ENCODE measurements around the gene ZNF655.
A peak's percentile ranks its signal among the peaks of the same experiment; 100 is the strongest.
"Not testable (repeated sequence)": the region's sequence is repeated elsewhere in the genome, so short reads cannot be mapped to it uniquely, and the experiment has no call there.

ZNF655 gene

DNA sequence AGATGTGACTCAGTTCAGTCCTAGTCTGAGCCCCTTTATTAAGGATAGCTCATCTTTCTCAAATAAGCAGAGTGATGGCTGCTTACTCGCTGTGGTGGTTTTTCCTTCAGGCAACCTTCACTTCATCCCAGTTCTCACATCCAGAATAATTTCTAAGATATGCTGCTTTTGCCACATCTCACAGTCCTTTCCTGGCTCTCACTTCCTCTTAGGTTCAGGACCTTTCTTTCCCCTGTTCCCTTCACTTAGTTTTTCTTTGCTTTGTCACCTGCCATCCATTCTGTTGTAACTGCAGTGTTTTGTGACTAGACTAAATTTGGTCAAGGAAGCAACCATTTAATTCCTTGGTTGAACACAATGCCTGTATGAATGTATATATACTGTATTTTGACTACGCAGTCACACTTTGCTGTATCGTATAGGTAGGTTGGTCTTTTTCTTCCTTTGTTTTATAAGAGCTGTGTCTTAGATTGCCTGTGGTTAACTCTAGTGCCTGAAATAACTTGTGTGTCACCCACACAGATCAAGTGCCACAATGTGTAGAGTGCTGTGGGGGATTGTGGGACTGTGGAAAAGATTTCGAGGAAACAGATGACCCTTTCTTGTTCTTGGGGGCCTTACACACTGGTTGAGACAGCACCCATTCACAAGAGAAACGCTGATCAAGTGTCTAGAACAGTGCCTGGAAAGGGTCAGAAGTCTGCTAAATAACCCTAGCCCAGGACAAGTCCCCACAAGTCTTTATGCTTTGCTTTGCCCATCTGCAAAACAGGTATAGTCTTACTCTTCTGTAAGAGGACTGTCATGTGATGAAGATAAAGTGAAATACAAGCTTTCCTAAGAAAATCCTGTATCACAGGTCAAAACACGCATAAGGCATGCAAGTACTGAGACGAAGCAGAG, 2.6 kb downstream of the ZNF655 start:
- no peak for DNase-seq

DNA sequence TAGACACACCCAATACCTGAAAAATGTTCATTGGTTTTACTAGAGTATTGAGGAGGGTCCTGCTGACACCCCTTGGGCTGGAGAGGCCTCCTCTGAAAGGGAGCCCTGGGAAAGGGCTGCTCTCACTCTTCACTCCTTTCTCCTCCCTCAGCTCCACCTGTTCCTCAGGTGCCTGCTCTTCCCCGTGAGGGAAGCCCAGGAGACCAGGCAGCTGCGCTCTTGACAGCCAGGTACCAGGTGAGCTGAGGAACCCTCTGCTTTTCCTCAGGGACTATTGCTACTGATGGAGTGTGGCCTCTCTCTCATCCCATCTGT, 3.3 kb downstream of the ZNF655 start:
- DNase-seq: no peak

DNA sequence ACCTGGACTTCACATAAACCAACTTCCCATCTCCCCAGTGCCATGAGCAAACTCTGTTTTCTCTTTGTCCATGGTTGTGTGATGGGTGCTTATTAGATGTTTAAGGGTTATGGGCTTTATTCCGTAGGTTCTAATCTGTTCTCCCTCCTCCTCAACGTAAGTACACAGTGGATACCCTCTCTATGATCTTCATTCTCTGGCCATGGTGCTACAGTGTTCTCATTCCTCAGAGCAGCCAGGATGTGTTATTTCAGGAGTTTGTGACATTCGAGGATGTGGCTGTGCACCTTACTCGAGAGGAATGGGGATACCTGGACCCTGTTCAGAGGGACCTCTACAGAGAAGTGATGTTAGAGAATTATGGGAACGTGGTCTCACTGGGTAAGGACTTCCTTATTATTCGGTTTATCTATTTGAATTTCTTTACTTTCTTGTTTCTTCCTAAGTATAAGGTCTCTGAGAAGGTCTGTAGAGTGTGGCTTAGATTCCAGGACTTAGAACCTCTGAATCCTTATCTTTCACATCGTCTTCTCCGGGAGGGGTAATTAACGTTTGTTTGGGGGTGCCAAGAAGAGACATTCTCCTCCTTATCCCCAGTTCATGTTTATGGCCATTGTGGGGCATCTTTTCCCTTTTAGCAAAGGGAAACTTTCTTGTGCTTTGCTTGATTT, 3.8 kb downstream of the ZNF655 start:
- DNase-seq: no peak

DNA sequence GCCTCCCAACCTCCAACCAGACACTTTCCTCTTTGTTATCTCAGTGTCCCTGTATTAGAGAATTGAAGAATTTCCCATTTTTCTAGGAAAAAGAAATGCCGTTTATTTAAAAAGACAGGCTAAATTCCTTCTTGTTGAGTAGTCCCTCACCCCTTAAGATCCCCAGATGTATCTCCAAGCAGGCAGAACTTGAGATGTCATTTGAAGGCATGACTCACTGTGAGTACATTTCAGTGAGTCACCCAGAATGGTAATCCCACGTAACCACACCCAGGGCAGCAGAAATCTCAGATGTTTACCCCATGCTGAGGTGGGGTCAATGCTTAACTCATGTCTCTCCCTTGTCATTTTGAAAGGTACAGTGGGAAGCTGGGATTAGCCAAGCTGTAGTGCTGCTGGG, 4.4 kb downstream of the ZNF655 start:
- DNase-seq: no peak

DNA sequence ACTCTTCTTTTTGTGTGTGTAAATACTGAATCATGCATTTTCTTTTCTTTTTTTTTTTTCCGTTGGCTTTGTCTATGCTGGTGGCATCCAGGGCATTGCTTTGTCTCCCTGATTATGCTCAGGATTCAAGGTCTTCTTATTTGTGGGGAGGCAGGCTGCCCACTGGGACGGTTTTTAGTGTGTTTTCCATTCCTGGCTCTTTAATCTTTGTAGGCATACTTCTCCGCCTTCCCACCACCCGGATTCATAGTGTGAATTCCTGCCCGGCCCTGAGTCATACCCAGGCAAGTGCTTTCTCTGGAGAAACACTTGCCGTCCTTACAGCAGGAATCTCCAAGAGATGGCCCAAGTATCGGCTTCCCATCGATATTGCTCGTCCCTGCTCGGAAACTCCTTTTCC, 5.2 kb downstream of the ZNF655 start:
- DNase-seq: no peak

DNA sequence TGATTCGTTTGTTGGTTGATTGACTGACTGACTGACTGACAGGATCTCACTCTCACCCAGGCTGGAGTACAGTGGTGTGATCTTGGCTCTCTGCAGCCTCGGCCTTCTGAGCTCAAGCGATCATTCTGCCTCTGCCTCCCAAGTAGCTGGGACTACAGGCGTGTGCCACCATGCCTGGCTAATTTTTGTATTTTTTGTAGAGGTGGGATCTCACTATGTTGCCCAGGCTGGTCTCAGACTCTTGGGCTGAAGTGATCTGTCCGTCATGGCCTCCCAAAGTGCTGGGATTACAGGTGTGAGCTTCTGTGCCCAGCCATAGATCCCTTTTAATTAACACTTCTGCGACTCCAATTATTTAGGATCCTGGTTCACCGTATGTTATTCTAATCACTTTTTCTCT, 10.3 kb downstream of the ZNF655 start:
- not testable (repeated sequence) for DNase-seq

DNA sequence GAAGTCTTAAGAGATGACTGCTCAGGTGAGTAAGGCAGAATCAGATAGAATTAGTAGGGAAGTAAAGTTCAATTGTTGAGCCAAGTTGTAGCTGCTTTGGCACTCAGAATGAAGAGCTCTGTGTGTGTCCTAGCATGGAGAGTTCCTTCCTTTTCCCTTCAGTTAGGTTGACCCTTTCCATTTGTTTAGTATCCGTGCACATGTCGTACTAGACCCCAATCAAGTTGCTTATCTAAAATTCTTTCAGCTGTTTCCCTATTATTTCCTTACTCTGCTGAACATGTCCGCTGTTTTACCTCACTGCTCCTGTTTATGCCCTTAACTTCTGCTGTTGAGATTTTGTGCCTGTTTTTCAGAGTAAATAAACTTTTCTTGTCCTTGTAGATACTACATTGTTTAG, 13.3 kb downstream of the ZNF655 start:
- no peak for DNase-seq

DNA sequence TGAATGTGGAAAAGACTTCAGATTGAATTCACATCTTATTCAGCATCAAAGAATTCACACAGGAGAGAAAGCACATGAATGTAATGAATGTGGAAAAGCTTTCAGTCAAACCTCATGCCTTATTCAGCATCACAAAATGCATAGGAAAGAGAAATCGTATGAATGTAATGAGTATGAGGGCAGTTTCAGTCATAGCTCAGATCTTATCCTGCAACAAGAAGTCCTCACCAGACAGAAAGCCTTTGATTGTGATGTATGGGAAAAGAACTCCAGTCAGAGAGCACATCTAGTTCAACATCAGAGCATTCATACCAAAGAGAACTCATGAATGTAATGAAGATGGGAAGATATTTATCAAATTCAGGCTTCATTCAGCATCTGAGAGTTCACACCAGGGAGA, 14.8 kb downstream of the ZNF655 start:
- no peak for DNase-seq

DNA sequence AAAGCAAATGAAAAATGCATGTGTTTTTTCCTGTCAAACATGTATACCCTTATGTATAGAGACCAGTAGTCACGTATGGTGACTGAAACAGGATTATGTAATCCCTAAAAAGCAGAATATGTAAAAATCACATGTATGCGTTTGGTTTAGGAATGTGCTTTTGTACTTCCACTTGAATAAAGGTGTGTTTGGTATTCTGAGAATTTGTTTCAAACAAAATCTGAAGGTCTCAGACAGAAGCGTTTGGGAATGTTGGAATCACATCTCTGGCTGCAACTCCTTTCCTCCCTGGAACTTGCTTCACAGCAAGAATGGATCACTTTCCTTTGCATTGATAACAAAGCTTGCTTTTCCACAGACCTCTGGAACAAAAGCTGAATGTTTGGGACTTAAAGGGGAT, 17.8 kb downstream of the ZNF655 start:
- no peak for DNase-seq

DNA sequence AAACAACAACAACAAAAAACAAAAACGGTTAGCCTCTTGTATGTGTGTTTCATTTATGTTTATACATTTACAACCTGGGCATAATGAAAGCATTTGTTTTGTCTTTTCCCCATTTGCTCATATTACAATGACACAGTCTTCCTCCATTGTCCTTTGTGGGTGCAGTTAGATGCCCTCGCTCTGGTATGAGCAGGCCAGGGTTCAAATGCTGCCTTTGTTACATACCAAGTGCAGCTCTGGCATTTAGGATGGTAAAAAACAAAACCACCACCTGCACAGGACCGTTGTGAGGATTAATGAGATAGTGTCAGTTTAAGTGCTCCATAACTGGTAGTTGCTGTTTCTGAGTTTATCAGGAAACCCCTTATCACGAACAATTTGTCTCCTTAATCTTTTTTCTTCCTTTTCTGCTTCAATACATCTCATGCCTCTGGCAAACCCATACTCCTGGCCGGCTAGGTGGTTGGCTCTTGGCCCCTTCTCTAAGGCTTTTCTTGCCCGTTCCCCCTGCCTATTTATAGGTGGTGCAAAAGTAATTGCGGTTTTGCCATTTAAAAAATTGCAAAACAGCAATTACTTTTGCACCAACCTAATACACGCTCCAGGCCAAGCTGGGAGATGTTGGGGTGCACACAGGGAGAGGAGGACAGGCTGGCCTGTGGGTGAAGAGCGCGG, 21.0 kb downstream of the ZNF655 start:
- DNase-seq: no peak

DNA sequence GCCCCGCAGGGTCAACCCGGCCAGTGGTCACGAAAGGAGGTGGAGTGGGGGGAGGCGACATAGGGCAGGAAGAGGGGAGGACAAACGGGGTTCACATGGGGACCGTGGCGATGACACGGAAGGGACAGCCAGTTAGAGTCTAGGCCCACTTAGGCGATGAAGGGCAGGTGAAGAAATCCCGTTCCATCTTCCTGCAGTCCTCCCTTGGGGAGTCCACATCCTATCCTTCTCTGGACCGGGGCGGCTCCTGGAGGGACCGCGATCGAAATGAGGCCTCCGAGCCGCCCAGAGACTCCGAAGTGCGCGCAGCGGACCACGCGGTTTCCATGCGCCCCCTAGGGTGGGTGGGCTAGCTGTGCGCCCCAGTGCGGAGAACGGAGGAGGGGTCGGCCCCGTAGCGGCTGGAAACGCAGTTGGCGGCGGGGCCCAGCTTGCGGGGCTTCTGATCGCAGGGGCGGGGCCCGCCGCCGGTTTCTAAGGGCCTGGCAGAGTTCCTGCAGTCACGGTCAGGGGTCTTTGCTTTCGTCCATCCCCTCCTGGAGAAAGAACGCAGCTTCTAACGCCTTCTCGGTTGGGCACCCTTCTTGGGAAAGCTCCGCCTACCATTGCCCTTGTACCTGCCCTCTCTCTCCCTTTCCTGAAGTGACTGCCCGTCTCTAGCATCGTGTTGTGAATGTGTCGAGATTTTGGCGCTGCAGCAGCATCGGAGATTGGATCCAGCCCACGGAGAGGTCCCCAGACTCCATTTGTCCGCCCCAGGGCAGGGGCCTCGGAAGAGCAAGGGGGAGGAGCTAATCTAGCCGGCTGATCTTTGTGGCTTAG, 21.7 kb downstream of the ZNF655 start:
- peak; percentile 70 for DNase-seq

DNA sequence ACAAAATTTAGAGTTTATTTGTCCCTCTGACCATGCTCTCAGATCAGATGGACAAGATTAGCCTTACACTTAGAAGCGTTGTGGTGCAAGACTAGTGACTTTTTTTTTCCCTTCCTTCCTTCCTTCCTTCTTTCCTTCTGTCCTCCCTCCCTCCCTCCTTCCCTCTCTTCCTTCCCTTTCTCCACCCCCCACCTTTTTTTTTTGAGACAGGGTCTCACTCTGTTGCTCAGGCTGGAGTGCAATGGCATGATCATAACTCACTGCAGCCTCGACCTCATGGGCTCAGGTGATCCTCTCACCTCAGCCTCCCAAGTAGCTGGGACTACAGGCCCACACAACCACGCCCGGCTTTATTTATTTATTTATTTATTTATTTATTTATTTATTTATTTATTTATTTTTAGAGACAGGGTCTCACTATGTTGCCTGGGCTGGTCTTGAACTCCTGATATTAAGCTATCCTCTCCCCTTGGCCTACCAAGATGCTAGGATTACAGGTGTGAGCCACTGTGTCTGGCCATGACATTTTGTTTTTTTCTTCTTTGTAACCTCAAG, 22.4 kb downstream of the ZNF655 start:
- not testable (repeated sequence) for DNase-seq

DNA sequence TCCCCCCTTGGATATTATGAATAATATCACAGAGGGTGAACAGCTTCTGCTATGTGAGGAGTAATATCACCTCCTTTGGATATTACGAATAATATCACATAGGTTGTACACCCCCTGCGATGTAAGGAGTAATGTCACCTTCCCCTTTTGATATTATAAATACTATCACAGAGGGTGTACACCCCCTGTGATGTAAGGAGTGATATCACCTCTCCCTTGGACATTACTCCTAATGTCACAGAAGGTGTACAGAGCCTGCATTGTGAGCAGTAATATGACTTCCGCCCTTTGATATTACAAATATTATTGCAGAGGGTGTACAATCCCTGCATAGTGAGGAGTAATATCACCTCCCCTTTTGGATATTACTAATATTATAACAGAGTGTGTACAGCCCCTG, 30.4 kb downstream of the ZNF655 start:
- no peak for DNase-seq

DNA sequence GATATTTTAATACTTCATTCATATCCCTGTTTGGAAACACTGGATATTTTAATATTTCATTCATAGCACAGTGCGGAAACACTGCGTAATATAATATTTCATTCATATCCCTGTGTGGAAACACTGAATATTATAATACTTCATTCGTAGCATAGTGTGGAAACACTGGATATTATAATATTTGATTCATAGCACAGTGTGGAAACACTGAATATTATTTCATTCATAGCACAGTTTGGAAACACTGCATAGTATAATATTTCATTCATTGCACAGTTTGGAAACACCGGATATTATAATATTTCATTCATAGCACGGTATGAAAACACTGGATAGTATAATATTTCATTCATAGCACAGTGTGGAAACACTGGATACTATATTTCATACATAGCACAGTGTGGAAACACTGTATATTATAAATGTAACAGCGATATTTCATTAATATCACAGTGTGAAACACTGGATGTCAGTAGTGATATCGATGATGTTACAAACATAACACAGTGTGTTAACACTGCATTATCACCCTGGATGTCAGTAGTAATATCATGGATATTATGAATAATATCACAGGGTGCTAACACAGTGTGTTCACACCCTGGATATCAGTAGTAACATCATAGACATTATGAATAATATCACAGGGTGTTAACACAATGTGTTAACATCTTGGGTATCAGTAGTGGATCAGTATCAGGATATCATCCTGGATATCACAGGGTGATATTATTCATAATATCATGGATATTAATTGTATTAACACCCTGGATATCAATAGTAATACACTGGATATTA, 36.7 kb downstream of the ZNF655 start:
- no peak for DNase-seq

DNA sequence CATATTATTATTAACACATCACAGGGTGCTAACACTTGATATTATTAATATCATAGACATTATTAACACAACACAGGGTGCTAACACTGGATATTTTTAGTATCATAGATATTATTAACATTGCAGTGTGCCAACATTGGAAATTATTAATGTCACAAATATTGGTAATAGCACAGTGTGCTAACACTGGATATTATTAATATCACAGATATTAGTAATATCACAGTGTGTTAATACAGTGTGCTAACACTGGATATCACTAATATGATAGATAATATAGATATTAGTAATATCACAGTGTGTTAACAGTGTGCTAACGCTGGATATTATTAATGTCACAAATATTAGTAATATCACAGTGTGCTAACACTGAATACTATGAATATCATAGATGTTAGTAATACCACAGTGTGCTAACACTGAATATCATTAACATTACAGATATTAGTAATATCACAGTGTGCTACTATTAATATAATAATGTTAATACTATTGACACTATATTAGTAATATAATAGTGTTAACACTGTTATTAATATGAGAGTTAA, 38.0 kb downstream of the ZNF655 start:
- DNase-seq: no peak

DNA sequence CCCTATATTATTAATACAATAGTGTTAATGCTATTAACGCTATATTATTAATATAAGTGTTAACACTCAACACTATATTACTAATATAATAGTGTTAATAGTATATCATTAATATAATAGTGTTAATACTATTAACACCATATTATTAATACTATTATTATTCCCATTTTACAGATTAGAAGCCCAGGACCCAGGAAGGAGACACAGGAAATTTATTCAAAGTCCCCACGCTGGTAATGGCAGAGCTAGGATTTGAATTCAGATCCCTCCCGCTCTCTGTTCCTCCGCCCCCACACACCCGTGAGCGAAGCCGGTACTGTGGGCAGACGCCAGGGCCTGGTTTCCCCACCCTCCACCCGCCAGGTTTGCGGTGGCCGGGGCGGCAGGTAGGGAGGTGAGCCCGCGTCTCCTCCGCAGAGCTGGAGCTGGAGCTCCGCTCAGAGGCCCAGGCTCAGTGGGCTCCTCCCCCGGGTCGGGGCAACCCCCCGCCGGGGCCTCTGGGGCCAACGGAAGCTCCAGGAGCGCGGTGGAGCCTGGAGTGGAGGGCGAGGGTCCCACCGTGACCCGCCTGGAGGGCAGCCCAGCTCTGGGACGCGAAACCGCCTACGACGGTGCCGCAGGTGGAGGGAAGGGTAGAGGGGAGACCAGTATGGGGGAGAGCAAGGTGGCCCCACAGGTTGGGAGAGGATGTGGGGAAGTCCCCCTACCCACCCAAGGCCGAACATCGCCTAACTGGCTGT, 39.5 kb downstream of the ZNF655 start, which contains the start of gene TMEM225B:
TSS of gene TMEM225B (plus strand) at position 506 of the 740 bp plus-strand sequence. CDS start 6,122 bp downstream, outside the sequence.
- no peak for DNase-seq

DNA sequence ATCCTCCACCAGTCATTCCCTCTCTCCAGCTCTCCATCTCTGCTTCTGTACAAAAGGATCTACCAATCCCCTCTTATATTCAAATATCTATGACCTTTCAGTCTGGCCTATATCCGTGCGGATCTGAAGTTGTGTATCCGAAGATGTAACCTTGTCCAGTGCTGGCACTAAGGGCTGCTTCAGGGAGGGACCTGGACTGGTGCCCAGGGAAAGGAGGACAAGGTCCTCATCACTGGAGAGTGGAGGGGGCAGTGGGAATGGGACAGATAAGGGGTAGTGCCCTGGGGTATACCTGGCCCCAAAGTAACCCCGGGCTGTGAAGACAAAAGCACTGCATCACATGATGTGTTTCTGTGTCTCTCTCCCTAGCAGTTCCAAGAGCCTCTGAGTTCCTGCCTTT, 41.4 kb downstream of the ZNF655 start:
- no peak for DNase-seq

DNA sequence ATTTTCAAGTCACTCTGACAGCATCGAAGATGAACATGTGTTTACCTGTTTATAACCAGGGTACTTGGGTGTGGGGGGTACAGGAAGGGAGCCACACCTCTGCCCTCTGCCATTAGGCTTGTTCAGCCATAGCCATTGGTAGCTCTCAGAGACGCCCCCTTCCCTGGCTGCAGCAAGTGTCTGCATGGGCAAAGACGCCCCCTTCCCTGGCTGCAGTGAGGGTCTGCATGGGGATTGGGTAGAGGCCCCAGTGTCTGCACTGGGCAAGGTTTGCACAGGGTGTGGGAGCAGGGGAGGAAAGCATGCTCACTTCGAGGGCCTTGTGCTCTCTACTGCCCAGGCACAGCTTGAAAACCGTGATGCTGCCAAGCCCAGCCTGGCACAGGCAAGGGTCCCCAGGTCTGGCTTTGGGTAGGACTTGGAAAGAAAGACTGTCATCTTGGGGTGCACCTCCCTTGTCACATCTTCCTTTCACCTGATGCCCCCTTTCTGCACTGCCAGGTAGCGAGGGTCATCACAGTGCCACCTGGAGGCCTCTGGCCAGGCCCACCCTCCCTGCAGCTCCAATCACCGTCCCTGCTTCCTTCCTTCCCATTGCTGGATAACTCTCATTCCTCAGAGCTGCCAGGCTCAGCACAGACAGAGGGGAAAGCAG, 43.3 kb downstream of the ZNF655 start:
- no peak for DNase-seq

DNA sequence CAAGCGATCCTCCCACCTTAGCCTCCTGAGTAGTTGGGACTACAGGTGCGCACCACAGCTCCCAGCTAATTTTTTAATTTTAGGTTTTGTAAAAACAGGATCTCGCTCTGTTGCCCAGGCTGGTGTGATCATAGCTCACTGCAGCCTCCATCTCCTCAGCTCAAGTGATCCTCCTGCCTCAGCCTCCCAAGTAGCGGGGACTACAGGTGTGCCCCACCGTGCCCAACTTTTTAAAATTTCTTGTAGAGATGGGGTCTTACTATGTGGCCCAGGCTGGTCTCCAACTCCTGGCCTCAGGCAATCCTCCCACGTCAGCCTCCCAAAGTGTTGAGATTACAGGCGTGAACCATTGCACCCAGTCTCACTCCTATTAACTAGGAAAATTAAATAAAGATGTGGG, 47.1 kb downstream of the ZNF655 start:
- DNase-seq: no peak

DNA sequence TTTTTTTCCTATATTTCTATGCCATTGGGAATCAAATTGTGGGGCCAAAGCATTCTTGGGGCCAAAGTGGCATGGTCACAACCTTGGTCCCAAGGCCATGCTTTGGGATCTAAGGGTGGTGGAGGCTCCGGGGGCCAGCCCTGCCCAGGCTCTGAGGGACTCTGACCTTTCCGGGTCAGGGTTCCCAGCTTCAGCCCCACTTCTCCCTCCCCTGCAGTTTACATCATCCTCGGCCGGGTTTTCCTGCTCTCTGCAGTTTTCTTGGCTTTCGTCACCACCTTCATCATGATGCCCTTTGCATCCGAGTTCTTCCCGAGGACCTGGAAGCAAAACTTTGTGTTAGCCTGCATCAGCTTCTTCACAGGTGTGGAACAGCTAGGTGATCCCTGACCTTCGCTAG, 48.1 kb downstream of the ZNF655 start:
- no peak for DNase-seq
